HCT116 (cell line): ENCODE results near the gene ADCK2. TPM values are rescaled to one million over a fixed set of nuclear protein-coding genes. Genes with fewer than 3 reads are reported as not detected.
"Not testable (repeated sequence)": the region's sequence is repeated elsewhere in the genome, so short reads cannot be mapped to it uniquely, and the experiment has no call there.

Experiments used
- ATAC-seq: fragments of 200-7000 bp; cut with Tn5 transposase; 2 replicates; pipeline ENCODE4 v1.9.1; 2020; ENCODE audit warnings: mild to moderate bottlenecking, moderate library complexity
- BruUV-seq: library from RNA; stranded (reverse); fragments of 400-500 nt; replicated peaks from 2 replicates; lab custom pipeline; 2021; lab: Mats Ljungman, UMichigan
- CTCF ChIA-PET: fragments of 300-600 bp; sonication (Branson Sonifier 250); formaldehyde crosslinking; loops from one replicate; lab custom pipeline; 2021; ENCODE audit warnings: antibody characterized with exemption; lab: Charles Lee
- POLR2A ChIA-PET: fragments of 300-600, 350-600 bp; sonication (Branson Sonifier 250); formaldehyde crosslinking; loops from one replicate; lab custom pipeline; 2021; ENCODE audit warnings: antibody characterized with exemption; lab: Charles Lee
- RAD21 ChIA-PET, 2 experiments: fragments of 300-600 bp; sonication (Branson Sonifier 250); formaldehyde crosslinking; loops; one replicate each; lab custom pipeline; 2023; ENCODE audit warnings: low total read pairs in 2 of 2; ENCODE audit not compliant: uncharacterized antibody in 2 of 2, unreplicated experiment in 2 of 2, low non-redundant PET in 1 of 2; lab: Charles Lee
- DNase-seq: peaks from one replicate; pipeline ENCODE4 v3.0.0-alpha.2; 2010; ENCODE audit warnings: low read depth, low spot score
- H2AFZ ChIP-seq: fragments of 200-600 bp; shearing (Covaris generic), sonication (generic); 2 replicates; pipeline ENCODE4 v1.6.1; 2017; ENCODE audit warnings: low read depth, mixed run types, mixed read lengths, antibody characterized with exemption, low read length; ENCODE audit not compliant: poor library complexity, severe bottlenecking
- H3K27ac ChIP-seq: 2 replicates; pipeline ENCODE4 v1.5.1; 2012; ENCODE audit warnings: low read depth, low read length
- H3K27me3 ChIP-seq: fragments of 200-600 bp; sonication (generic); 2 replicates; pipeline ENCODE4 v1.6.1; 2016; ENCODE audit warnings: mixed run types, low read length, mixed read lengths; ENCODE audit not compliant: insufficient read depth
- H3K36me3 ChIP-seq, 2 experiments: fragments of 200-500 bp in 1 of 2; fragments of 200-600 bp in 1 of 2; sonication (Bioruptor generic) in 1 of 2; sonication (generic) in 1 of 2; 2 replicates each; pipeline versions ENCODE4 v1.5.1 to v1.6.1; 2014 to 2016; ENCODE audit warnings: low read length in 2 of 2, inconsistent platforms in 1 of 2, mixed read lengths in 1 of 2, mixed run types in 1 of 2; ENCODE audit not compliant: insufficient read depth in 2 of 2, control insufficient read depth in 1 of 2
- H3K4me1 ChIP-seq, 2 experiments: fragments of 200-600 bp in 1 of 2; sonication (generic) in 1 of 2; 2 replicates each; pipeline versions ENCODE4 v1.5.1 to v1.6.1; 2012 to 2017; ENCODE audit warnings: low read length in 2 of 2, inconsistent platforms in 1 of 2, mild to moderate bottlenecking in 1 of 2, mixed read lengths in 1 of 2, mixed run types in 1 of 2, moderate library complexity in 1 of 2; ENCODE audit not compliant: insufficient read depth in 2 of 2, control insufficient read depth in 1 of 2
- H3K4me2 ChIP-seq: fragments of 200-600 bp; sonication (generic); 2 replicates; pipeline ENCODE4 v1.6.1; 2017; ENCODE audit warnings: mixed run types, low read length, mixed read lengths
- H3K4me3 ChIP-seq, 2 experiments: fragments of 200-600 bp in 1 of 2; sonication (generic) in 1 of 2; replicated peaks in 1 of 2; 2 replicates each; pipeline ENCODE4 v1.5.1; 2011 to 2016; ENCODE audit warnings: low read length in 2 of 2, control low read depth in 1 of 2, low read depth in 1 of 2, mild to moderate bottlenecking in 1 of 2, mixed read lengths in 1 of 2, mixed run types in 1 of 2
- H3K79me2 ChIP-seq: fragments of 200-600 bp; sonication (generic); 2 replicates; pipeline ENCODE4 v1.6.1; 2017; ENCODE audit warnings: mild to moderate bottlenecking, mixed run types, low read length, moderate library complexity, mixed read lengths; ENCODE audit not compliant: insufficient read depth
- H3K9ac ChIP-seq: fragments of 200-600 bp; sonication (generic); 2 replicates; pipeline ENCODE4 v1.6.1; 2016; ENCODE audit warnings: low read length, mixed read lengths
- H3K9me2 ChIP-seq: fragments of 200-600 bp; sonication (generic), shearing (Covaris generic); 2 replicates; pipeline ENCODE4 v1.6.1; 2017; ENCODE audit warnings: mixed run types, mild to moderate bottlenecking, moderate library complexity; ENCODE audit not compliant: insufficient read depth
- H3K9me3 ChIP-seq, 2 experiments: fragments of 200-500 bp in 1 of 2; fragments of 200-600 bp in 1 of 2; sonication (Bioruptor generic) in 1 of 2; sonication (generic) in 1 of 2; 2 replicates each; pipeline ENCODE4 v1.6.1; 2014 to 2017; ENCODE audit warnings: low read length in 2 of 2, mixed read lengths in 2 of 2, inconsistent platforms in 1 of 2, low read depth in 1 of 2, mild to moderate bottlenecking in 1 of 2, mixed run types in 1 of 2, moderate library complexity in 1 of 2; ENCODE audit not compliant: control insufficient read depth in 1 of 2, insufficient read depth in 1 of 2
- H4K20me1 ChIP-seq: fragments of 200-600 bp; sonication (generic), shearing (Covaris generic); 2 replicates; pipeline ENCODE4 v1.6.1; 2017; ENCODE audit warnings: mixed run types, mild to moderate bottlenecking, moderate library complexity; ENCODE audit not compliant: insufficient read depth
- CBX3 ChIP-seq: IDR thresholded peaks from 2 replicates; pipeline ENCODE4 v1.6.1; 2012; ENCODE audit warnings: low read depth
- EGR1 ChIP-seq: IDR thresholded peaks from 2 replicates; pipeline ENCODE4 v1.6.1; 2012; ENCODE audit warnings: low read depth
- EZH2phosphoT487 ChIP-seq: fragments of 200-600 bp; IDR thresholded peaks from 2 replicates; pipeline ENCODE4 v1.6.1; 2018; ENCODE audit warnings: antibody characterized with exemption, borderline replicate concordance
- JUND ChIP-seq: IDR thresholded peaks from 2 replicates; pipeline ENCODE4 v1.6.1; 2012
- POLR2A ChIP-seq: IDR thresholded peaks from 2 replicates; pipeline ENCODE4 v1.7.0; 2011; ENCODE audit warnings: borderline replicate concordance; ENCODE audit not compliant: insufficient read depth, insufficient read length; ENCODE audit errors: extremely low read depth
- POLR2AphosphoS5 ChIP-seq: IDR thresholded peaks from 2 replicates; pipeline ENCODE4 v1.6.1; 2011; ENCODE audit warnings: mild to moderate bottlenecking, low read depth, low read length, moderate library complexity
- RAD21 ChIP-seq: IDR thresholded peaks from 2 replicates; pipeline ENCODE4 v1.6.1; 2012; ENCODE audit warnings: low read depth, mild to moderate bottlenecking
- SIN3A ChIP-seq: IDR thresholded peaks from 2 replicates; pipeline ENCODE4 v1.6.1; 2012; ENCODE audit warnings: low read depth
- SP1 ChIP-seq: IDR thresholded peaks from 2 replicates; pipeline ENCODE4 v1.6.1; 2012; ENCODE audit warnings: low read depth
- SRF ChIP-seq: IDR thresholded peaks from 2 replicates; pipeline ENCODE4 v1.6.1; 2012; ENCODE audit warnings: low read depth
- TCF7L2 ChIP-seq: IDR thresholded peaks from 2 replicates; pipeline ENCODE4 v1.7.0; 2011; ENCODE audit warnings: borderline replicate concordance, inconsistent platforms; ENCODE audit not compliant: insufficient read depth, insufficient read length; ENCODE audit errors: extremely low read depth
- YY1 ChIP-seq: IDR thresholded peaks from 2 replicates; pipeline ENCODE4 v1.6.1; 2011; ENCODE audit warnings: low read length, low read depth, moderate library complexity, mild to moderate bottlenecking; ENCODE audit not compliant: insufficient replicate concordance; ENCODE audit errors: extremely low read depth
- ZFX ChIP-seq: fragments of 450-650 bp; IDR thresholded peaks from 2 replicates; pipeline ENCODE4 v1.6.1; 2017
- intact Hi-C: fragments of 100-400 bp; cut with micrococcal nuclease; formaldehyde crosslinking; loops from 2 replicates; pipeline ENCODE4 v1.10.0; 2022
- total RNA-seq: library from RNA; stranded (reverse); gene quantifications from one replicate; pipeline ENCODE4 v1.2.1, GENCODE V29; 2021; ENCODE audit not compliant: unreplicated experiment
- TF ChIP-seq, protein P1 (sequence below): IDR thresholded peaks from 2 replicates; pipeline ENCODE4 v1.6.1; 2012
- TF ChIP-seq, protein P2 (sequence below): IDR thresholded peaks from 2 replicates; pipeline ENCODE4 v1.6.1; 2012

The ADCK2 gene
- total RNA-seq, 1 experiment from 2014 or later, result 16.9 TPM

DNA sequence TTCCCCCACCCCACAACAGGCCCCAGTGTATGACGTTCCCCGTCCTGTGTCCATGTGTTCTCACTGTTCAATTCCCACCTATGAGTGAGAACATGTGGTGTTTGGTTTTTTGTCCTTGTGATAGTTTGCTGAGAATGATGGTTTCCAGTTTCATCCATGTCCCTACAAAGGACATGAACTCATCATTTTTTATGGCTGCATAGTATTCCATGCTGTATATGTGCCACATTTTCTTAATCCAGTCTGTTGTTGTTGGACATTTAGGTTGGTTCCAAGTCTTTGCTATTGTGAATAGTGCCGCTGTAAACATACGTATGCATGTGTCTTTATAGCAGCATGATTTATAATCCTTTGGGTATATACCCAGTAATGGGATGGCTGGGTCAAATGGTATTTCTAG is 36.0 kb downstream of the ADCK2 start:
- BruUV-seq, ATAC-seq, H3K9me3 ChIP-seq, H3K27me3 ChIP-seq, CTCF ChIA-PET, H3K4me2 ChIP-seq, H3K9ac ChIP-seq, H3K9me2 ChIP-seq, POLR2A ChIA-PET, H4K20me1 ChIP-seq, H3K4me1 ChIP-seq, H3K79me2 ChIP-seq, DNase-seq, intact Hi-C loops, RAD21 ChIA-PET, H2AFZ ChIP-seq, H3K36me3 ChIP-seq, H3K4me3 ChIP-seq, H3K27ac ChIP-seq: not testable (repeated sequence)

DNA sequence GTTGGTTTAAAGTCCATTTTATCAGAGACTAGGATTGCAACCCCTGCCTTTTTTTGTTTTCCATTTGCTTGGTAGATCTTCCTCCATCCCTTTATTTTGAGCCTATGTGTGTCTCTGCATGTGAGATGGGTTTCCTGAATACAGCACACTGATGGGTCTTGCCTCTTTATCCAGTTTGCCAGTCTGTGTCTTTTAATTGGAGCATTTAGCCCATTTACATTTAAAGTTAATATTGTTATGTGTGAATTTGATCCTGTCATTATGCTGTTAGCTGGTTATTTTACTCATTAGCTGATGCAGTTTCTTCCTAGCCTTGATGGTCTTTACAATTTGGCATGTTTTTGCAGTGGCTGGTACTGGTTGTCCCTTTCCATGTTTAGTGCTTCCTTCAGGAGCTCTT is 39.6 kb downstream of the ADCK2 start:
- POLR2A ChIA-PET, BruUV-seq, H3K79me2 ChIP-seq, H3K36me3 ChIP-seq, H3K27ac ChIP-seq, H4K20me1 ChIP-seq, DNase-seq, H3K4me3 ChIP-seq, H3K4me2 ChIP-seq, H2AFZ ChIP-seq, H3K9me2 ChIP-seq, RAD21 ChIA-PET, ATAC-seq, H3K4me1 ChIP-seq, intact Hi-C loops, H3K27me3 ChIP-seq, H3K9ac ChIP-seq, CTCF ChIA-PET, H3K9me3 ChIP-seq: not testable (repeated sequence)

DNA sequence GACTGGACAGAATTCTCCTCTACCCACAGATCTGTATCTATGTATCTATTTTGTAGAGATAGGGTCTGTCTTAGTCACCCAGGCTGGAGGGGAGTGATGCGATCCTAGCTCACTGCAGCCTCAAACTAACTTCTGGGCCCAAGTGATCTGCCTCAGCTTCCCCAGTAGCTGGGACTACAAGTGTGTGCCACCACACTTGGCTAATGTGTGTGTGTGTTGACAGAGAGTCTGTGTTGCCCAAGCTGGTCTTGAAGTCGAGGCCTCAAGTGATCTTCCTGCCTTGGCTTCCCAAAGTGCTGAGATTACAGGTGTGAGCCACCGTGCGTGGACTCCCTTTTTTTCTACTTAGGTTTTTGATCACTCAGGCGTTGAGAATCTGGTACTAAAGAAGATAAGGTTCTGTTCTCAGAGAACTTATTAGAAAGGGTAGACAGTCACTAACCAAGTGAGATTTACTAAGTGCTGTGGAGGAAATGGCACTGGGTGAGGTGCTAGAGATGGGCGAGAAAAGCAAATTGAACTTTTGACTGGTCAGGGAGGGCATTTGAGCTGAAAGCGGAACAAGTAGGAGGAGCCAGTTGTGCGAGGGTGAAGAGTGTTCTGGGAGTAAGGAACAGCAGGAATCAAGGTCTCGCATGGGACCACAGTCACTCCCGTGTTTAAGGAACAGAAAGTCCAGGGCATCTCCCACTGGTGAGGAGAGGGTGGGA is 41.7 kb downstream of the ADCK2 start:
- intact Hi-C loops, result no loop called here
- Histone ChIP-seq H3K36me3 (no peaks in the 10 kb centered on the region), H3K9ac (no peak overlapping the region), H3K9me2 (no peaks in the 10 kb centered on the region), H3K9me3 (no peaks in the 10 kb centered on the region), H3K4me3 (no peak overlapping the region), H3K79me2 (no peaks in the 10 kb centered on the region), H4K20me1 (no peaks in the 10 kb centered on the region), H2AFZ (no peak overlapping the region), H3K4me2 (no peak overlapping the region), H3K27me3 (no peaks in the 10 kb centered on the region), H3K4me1 (no peaks in the 10 kb centered on the region), H3K27ac (no peak overlapping the region)
- RAD21 ChIA-PET, result no interaction called here
- DNase-seq, result no peak
- POLR2A ChIA-PET, result no interaction called here
- CTCF ChIA-PET, result no interaction called here
- no peak for ATAC-seq
- no TSS peak for BruUV-seq
- TF ChIP-seq EZH2phosphoT487, result no peak
- no peak for TF ChIP-seq CBX3
- TF ChIP-seq TCF7L2, result no peak
- TF ChIP-seq POLR2AphosphoS5, result no peak
- TF ChIP-seq, protein P1, sequence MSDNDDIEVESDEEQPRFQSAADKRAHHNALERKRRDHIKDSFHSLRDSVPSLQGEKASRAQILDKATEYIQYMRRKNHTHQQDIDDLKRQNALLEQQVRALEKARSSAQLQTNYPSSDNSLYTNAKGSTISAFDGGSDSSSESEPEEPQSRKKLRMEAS, result no peak
- no peak for TF ChIP-seq YY1
- no peak for TF ChIP-seq POLR2A
- TF ChIP-seq EGR1, result no peak
- no peak for TF ChIP-seq JUND
- no peak for TF ChIP-seq RAD21
- no peak for TF ChIP-seq SRF
- no peak for TF ChIP-seq ZFX
- no peak for TF ChIP-seq SIN3A
- TF ChIP-seq SP1, result no peak
- TF ChIP-seq, protein P2, sequence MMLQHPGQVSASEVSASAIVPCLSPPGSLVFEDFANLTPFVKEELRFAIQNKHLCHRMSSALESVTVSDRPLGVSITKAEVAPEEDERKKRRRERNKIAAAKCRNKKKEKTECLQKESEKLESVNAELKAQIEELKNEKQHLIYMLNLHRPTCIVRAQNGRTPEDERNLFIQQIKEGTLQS, result no peak
